Stimulated activated CD8-positive, alpha-beta memory T cell treated with anti-CD3 and anti-CD28 coated beads, Interleukin-15, amount 100 ng/mL, for 24 hours (primary cell): Measurements from ENCODE around the gene RSPO4.

Experiments
- DNase-seq: peaks from one replicate; pipeline ENCODE4 v3.0.0-alpha.2; 2020; ENCODE audit warnings: low read depth

The RSPO4 gene

GRCh38 chr20:942611-943010 lies 59.5 kb downstream of the RSPO4 start:
- DNase-seq: no peak

- no peak for DNase-seq
Measured at GRCh38 chr20:940926-941325, 61.2 kb downstream of the RSPO4 start.

- no peak for DNase-seq
Measured at GRCh38 chr20:939606-940005, 62.5 kb downstream of the RSPO4 start.

- DNase-seq: no peak
Measured at GRCh38 chr20:934186-934840, 67.8 kb downstream of the RSPO4 start.

GRCh38 chr20:933029-933428 lies 69.1 kb downstream of the RSPO4 start:
- no peak for DNase-seq

- no peak for DNase-seq
Measured at GRCh38 chr20:931401-931800, 70.7 kb downstream of the RSPO4 start.

- DNase-seq: no peak
Measured at GRCh38 chr20:926670-927069, 75.4 kb downstream of the RSPO4 start.

- no peak for DNase-seq
Measured at GRCh38 chr20:925516-925915, 76.6 kb downstream of the RSPO4 start.

GRCh38 chr20:924639-925038 lies 77.5 kb downstream of the RSPO4 start:
- no peak for DNase-seq

- no peak for DNase-seq
Measured at GRCh38 chr20:922781-923180, 79.3 kb downstream of the RSPO4 start.

- DNase-seq: no peak
Measured at GRCh38 chr20:921068-921467, 81.0 kb downstream of the RSPO4 start.

- no peak for DNase-seq
Measured at GRCh38 chr20:920311-920710, 81.8 kb downstream of the RSPO4 start.

- no peak for DNase-seq
Measured at GRCh38 chr20:919491-919916, 82.6 kb downstream of the RSPO4 start.

- DNase-seq: no peak
Measured at GRCh38 chr20:917416-917815, 84.7 kb downstream of the RSPO4 start.

- DNase-seq: no peak
Measured at GRCh38 chr20:916825-917224, 85.3 kb downstream of the RSPO4 start.

- DNase-seq: no peak
Measured at GRCh38 chr20:916125-916799, 85.8 kb downstream of the RSPO4 start, which contains the start of gene ANGPT4. Gene ANGPT4, minus strand, starts transcription at chr20:916334. Its CDS starts 120 bp downstream, at chr20:916214.

- DNase-seq: no peak
Measured at GRCh38 chr20:914727-915498, 87.2 kb downstream of the RSPO4 start.

GRCh38 chr20:913306-913849 lies 88.7 kb downstream of the RSPO4 start:
- DNase-seq: no peak

GRCh38 chr20:911882-912600 lies 90.1 kb downstream of the RSPO4 start:
- no peak for DNase-seq

GRCh38 chr20:910870-911770 lies 91.0 kb downstream of the RSPO4 start:
- DNase-seq: no peak
